ENCODE measurements around the gene PRKCSH. TPM values are rescaled to one million over a fixed set of nuclear protein-coding genes. Genes with fewer than 3 reads are reported as not detected.

The PRKCSH gene
- total RNA-seq, 1 experiment from 2014 or later: 399 TPM

- no peaks in the 10 kb centered on the region for H3K9me3 ChIP-seq (ENCODE audit: control insufficient read depth, insufficient read depth, low read depth, low read length)
- H3K27me3 ChIP-seq (ENCODE audit: control insufficient read depth, insufficient read depth, low read length): no peaks in the 10 kb centered on the region
- BruUV-seq (replicated peaks): no TSS peak
- no peak overlapping the region for H3K4me3 ChIP-seq (ENCODE audit: low read depth in 2 of 2, low read length in 2 of 2)
- intact Hi-C loops (cut with micrococcal nuclease; ENCODE audit: unreplicated experiment) (no loop called here), in situ Hi-C loops (cut with HindIII; ENCODE audit: low pct_unique_long_range_greater_than_20kb, low sequenced_read_pairs) (no loop called here)
- ChIA-PET CTCF (no interaction called here), POLR2A (no interaction called here)
- no peak overlapping the region for H3K27ac ChIP-seq (ENCODE audit: low read length)
- DNase-seq (ENCODE audit: low read depth, low spot score) (no peak), ATAC-seq (no peak)
- TF ChIP-seq, protein P1, sequence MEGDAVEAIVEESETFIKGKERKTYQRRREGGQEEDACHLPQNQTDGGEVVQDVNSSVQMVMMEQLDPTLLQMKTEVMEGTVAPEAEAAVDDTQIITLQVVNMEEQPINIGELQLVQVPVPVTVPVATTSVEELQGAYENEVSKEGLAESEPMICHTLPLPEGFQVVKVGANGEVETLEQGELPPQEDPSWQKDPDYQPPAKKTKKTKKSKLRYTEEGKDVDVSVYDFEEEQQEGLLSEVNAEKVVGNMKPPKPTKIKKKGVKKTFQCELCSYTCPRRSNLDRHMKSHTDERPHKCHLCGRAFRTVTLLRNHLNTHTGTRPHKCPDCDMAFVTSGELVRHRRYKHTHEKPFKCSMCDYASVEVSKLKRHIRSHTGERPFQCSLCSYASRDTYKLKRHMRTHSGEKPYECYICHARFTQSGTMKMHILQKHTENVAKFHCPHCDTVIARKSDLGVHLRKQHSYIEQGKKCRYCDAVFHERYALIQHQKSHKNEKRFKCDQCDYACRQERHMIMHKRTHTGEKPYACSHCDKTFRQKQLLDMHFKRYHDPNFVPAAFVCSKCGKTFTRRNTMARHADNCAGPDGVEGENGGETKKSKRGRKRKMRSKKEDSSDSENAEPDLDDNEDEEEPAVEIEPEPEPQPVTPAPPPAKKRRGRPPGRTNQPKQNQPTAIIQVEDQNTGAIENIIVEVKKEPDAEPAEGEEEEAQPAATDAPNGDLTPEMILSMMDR (IDR thresholded peaks at IDR 0.05): no peak
- TF ChIP-seq POLR2AphosphoS5 (IDR thresholded peaks at IDR 0.05; ENCODE audit: low read depth, low read length) (no peak), SIN3A (IDR thresholded peaks at IDR 0.05; ENCODE audit: borderline replicate concordance, insufficient read depth, low read depth, low read length) (no peak), TCF7L2 (IDR thresholded peaks at IDR 0.05; ENCODE audit: low read depth, low read length) (no peak), REST (IDR thresholded peaks at IDR 0.05; ENCODE audit: insufficient read depth in 1 of 2, low read depth in 2 of 2, low read length in 1 of 2) (no peak)
- H3K36me3 ChIP-seq (ENCODE audit: control insufficient read depth, insufficient read depth, low read length): no peaks in the 10 kb centered on the region
- no peaks in the 10 kb centered on the region for H3K4me1 ChIP-seq (ENCODE audit: control insufficient read depth, insufficient read depth, low read length)
Measured at GRCh38 chr19:11456659-11457058, 21.2 kb downstream of the PRKCSH start.

- intact Hi-C loops (cut with micrococcal nuclease; ENCODE audit: unreplicated experiment): no loop called here
- BruUV-seq (replicated peaks): no TSS peak
- Histone ChIP-seq H3K4me3 (ENCODE audit: low read depth in 2 of 2, low read length in 2 of 2) (no peak overlapping the region), H3K4me1 (ENCODE audit: control insufficient read depth, insufficient read depth, low read length) (no peaks in the 10 kb centered on the region), H3K36me3 (ENCODE audit: control insufficient read depth, insufficient read depth, low read length) (no peaks in the 10 kb centered on the region), H3K9me3 (ENCODE audit: control insufficient read depth, insufficient read depth, low read depth, low read length) (no peaks in the 10 kb centered on the region), H3K27me3 (ENCODE audit: control insufficient read depth, insufficient read depth, low read length) (no peaks in the 10 kb centered on the region), H3K27ac (ENCODE audit: low read length) (no peak overlapping the region)
- TF ChIP-seq SIN3A (IDR thresholded peaks at IDR 0.05; ENCODE audit: borderline replicate concordance, insufficient read depth, low read depth, low read length) (no peak), POLR2AphosphoS5 (IDR thresholded peaks at IDR 0.05; ENCODE audit: low read depth, low read length) (no peak), TCF7L2 (IDR thresholded peaks at IDR 0.05; ENCODE audit: low read depth, low read length) (no peak), REST (IDR thresholded peaks at IDR 0.05; ENCODE audit: insufficient read depth in 1 of 2, low read depth in 2 of 2, low read length in 1 of 2) (no peak)
- TF ChIP-seq, protein P1 (IDR thresholded peaks at IDR 0.05): no peak
- no peak for DNase-seq (ENCODE audit: low read depth, low spot score)
- ATAC-seq: peak; percentile 43; the same call in 1 of the 2 replicates
- ChIA-PET POLR2A (no interaction called here), CTCF (no interaction called here)
- in situ Hi-C loops (cut with HindIII; ENCODE audit: low pct_unique_long_range_greater_than_20kb, low sequenced_read_pairs): no loop called here
Measured at GRCh38 chr19:11457115-11457514, 21.7 kb downstream of the PRKCSH start.

All from Panc1 (cell line).